ENCODE results near the gene C19orf18. TPM values are rescaled to one million over a fixed set of nuclear protein-coding genes. Genes with fewer than 3 reads are reported as not detected.

Gene C19orf18
- total and polyA plus RNA-seq, 12 donors: 0.54 to 20.7 (median 2.2) TPM

DNA sequence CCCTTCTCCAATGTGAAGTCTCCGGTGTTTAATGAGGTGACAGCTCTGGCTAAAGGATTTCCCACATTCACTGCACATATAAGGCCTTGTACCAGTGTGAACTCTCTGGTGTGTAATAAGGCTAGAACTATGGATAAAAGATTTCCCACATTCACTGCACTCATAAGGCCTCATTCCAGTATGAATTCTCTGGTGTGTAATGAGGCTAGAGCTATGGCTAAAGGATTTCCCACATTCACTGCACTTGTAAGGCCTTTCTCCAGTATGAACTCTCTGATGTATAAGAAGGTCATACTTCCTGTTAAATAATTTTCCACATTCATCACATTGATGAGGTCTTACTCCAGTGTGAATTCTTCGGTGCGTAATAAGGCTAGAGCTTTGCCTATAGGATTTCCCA is 32.7 kb downstream of the C19orf18 start:
- intact Hi-C loops (cut with DNase I): loop anchor here in 1 of 10 donors (10.0 kb wide), 1 partner anchor 213 kb away; the partner anchor contains the start of gene ZNF329
- WGBS, 2 donors: 99 to 100% methylated on average over 3 of the region's 3 CpGs
- Histone ChIP-seq H3K4me3 (no peak overlapping the region), H3K27me3 (no peaks in the 10 kb centered on the region), H3K4me1 (peaks cover 3 to 19% (median 10%) of the 10 kb centered on the region in 9 donors), H3K27ac (no peak overlapping the region), H3K36me3 (peaks cover 3 to 74% (median 58%) of the 10 kb centered on the region in 9 donors), H3K9me3 (peaks cover 0 to 100% (median 30%) of the 10 kb centered on the region in 11 donors)
- DNase-seq (no peak), ATAC-seq (no peak)
- TF ChIP-seq, protein P1, sequence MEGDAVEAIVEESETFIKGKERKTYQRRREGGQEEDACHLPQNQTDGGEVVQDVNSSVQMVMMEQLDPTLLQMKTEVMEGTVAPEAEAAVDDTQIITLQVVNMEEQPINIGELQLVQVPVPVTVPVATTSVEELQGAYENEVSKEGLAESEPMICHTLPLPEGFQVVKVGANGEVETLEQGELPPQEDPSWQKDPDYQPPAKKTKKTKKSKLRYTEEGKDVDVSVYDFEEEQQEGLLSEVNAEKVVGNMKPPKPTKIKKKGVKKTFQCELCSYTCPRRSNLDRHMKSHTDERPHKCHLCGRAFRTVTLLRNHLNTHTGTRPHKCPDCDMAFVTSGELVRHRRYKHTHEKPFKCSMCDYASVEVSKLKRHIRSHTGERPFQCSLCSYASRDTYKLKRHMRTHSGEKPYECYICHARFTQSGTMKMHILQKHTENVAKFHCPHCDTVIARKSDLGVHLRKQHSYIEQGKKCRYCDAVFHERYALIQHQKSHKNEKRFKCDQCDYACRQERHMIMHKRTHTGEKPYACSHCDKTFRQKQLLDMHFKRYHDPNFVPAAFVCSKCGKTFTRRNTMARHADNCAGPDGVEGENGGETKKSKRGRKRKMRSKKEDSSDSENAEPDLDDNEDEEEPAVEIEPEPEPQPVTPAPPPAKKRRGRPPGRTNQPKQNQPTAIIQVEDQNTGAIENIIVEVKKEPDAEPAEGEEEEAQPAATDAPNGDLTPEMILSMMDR (IDR thresholded peaks at IDR 0.05): no peak

DNA sequence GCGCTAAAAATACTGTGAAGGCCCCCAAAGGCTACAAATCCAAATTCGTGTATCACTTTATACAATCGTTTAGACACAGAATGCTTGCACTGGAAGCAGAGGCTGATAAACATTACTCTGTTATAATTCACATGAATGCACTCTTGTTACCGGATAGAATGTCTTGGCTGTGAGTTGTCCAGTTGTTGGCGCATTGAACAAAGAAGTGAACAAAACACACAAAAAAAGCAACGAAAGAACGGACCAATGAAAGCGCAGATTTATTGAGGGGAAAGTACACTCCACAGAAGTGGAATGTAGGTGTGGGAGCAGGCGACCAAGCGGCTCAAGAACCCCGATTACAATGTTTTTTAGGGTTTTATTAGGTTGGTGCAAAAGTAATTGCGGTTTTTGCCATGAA is 38.6 kb downstream of the C19orf18 start:
- ATAC-seq (no peak), DNase-seq (no peak)
- Histone ChIP-seq H3K27me3 (no peaks in the 10 kb centered on the region), H3K4me3 (peak overlapping the region in 5 of 10 donors; percentile 61 to 88 (median 79)), H3K36me3 (peaks cover 0 to 65% (median 31%) of the 10 kb centered on the region in 9 donors), H3K4me1 (peaks cover 0 to 18% (median 10%) of the 10 kb centered on the region in 9 donors), H3K27ac (peak overlapping the region in 1 of 10 donors; percentile 79), H3K9me3 (peaks cover 0 to 100% (median 10%) of the 10 kb centered on the region in 11 donors)
- intact Hi-C loops (cut with DNase I): no loop called here
- WGBS, 2 donors: 86 to 87% methylated on average over 12 of the region's 12 CpGs
- TF ChIP-seq, protein P1 (IDR thresholded peaks at IDR 0.05): no peak

DNA sequence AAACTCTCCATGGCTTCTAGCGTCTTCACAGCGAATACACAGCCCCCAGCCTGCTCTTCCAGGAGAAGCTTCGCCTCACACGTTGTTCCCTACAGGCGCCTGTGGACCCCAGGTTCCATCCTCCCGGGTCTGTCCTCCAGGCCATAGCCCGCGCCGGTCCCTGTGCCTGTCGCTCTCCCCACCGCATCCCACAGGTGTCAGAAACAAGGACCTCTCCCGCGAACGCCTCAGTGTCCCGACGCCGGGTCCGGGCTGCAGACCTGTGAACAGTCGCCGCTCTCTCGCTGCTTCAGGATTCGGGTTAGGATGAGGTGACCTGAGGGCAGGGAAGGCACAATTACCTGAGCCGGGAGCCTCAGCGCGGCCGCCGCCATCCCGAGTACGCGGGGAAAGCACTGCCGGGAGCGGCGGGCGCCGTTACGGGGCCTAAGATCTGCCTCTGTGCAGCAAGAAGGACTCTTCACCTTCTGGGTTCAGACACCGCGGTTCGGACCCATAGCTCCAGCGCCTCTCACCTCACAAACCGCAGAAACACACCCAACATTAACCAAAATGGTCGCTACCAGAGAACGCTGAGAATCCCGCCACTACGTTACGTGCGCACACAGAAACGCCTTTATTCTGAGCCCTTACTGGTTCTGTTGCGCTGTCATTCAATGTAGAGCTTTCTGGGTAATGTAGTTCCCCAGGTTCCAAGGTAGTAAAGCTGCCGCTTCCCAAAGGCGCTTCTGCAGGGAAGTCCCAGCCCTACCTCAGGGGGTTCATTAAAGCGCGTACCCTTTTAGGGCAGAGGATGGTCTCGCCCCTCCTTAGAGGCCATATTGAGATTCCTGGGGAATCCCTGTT is 39.3 kb downstream of the C19orf18 start, which contains the start of gene ZNF418:
TSS of gene ZNF418 (minus strand) at position 583 of the 846 bp plus-strand sequence. CDS start 1,580 bp downstream, outside the sequence.
- DNase-seq (peak; percentile 44 to 83), ATAC-seq (peak; percentile 94 to 99 (median 98))
- Histone ChIP-seq H3K9me3 (peaks cover 0 to 100% (median 13%) of the 10 kb centered on the region in 11 donors), H3K27ac (peak within 1 kb of the TSS in 9 of 10 donors; percentile 57 to 84 (median 78)), H3K4me3 (peak within 1 kb of the TSS; percentile 61 to 92 (median 79)), H3K27me3 (no peaks in the 10 kb centered on the region), H3K36me3 (peaks cover 0 to 65% (median 29%) of the 10 kb centered on the region in 9 donors), H3K4me1 (peaks cover 0 to 18% (median 10%) of the 10 kb centered on the region in 9 donors)
- WGBS, 2 donors: 2% methylated on average over 54 of the region's 54 CpGs
- TF ChIP-seq, protein P1 (IDR thresholded peaks at IDR 0.05): no peak
- intact Hi-C loops (cut with DNase I): no loop called here

DNA sequence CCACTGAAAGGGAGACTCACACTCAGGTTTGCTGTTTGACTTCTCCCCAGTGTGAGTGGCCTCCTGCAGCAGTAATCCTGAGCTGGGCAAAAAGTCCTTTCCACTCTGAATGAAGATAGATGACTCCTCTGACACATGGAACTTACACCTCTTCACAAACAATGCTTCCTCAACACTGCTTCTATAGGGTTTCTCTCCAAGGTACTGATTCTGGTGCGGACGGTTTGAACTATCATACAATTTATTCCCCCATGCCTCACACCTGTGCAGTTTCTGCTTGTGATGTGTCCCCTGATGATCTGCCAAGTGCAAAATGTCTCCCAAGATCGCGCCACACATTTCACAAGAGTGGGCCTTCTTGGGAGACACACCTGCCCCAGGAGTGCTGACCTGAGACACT is 46.7 kb downstream of the C19orf18 start:
- ATAC-seq (no peak), DNase-seq (no peak)
- Histone ChIP-seq H3K27ac (no peak overlapping the region), H3K4me1 (no peaks in the 10 kb centered on the region), H3K9me3 (peaks cover 0 to 100% (median 53%) of the 10 kb centered on the region in 11 donors), H3K36me3 (peaks cover 5 to 93% (median 53%) of the 10 kb centered on the region in 9 donors), H3K27me3 (no peaks in the 10 kb centered on the region), H3K4me3 (no peak overlapping the region)
- TF ChIP-seq, protein P1 (IDR thresholded peaks at IDR 0.05): no peak
- intact Hi-C loops (cut with DNase I): no loop called here
- WGBS, 2 donors: 96 to 99% methylated on average over 4 of the region's 4 CpGs

Data from heart right ventricle (tissue), 16 donors.